Muscle of leg (tissue), 11 donors: ENCODE data around the gene INHBB. TPM values are rescaled to one million over a fixed set of nuclear protein-coding genes. Genes with fewer than 3 reads are reported as not detected.

Source experiments
- DNase-seq: peaks from one replicate; pipeline ENCODE4 v3.0.0; 2013
- H3K27ac ChIP-seq: one replicate; pipeline ENCODE4 v1.5.1; 2013; ENCODE audit warnings: mild to moderate bottlenecking, low read length, control low read depth
- H3K27me3 ChIP-seq: one replicate; pipeline ENCODE4 v1.6.1; 2013; ENCODE audit warnings: low read length; ENCODE audit not compliant: control insufficient read depth, insufficient read depth
- H3K36me3 ChIP-seq: one replicate; pipeline ENCODE4 v1.6.1; 2013; ENCODE audit warnings: low read length; ENCODE audit not compliant: control insufficient read depth, insufficient read depth
- H3K4me1 ChIP-seq: one replicate; pipeline ENCODE4 v1.6.1; 2013; ENCODE audit warnings: low read length; ENCODE audit not compliant: control insufficient read depth, insufficient read depth
- H3K4me3 ChIP-seq: one replicate; pipeline ENCODE4 v1.5.1; 2013; ENCODE audit warnings: low read length, control low read depth
- H3K9me3 ChIP-seq: replicated peaks from 2 replicates; pipeline ENCODE4 v1.6.1; 2013; ENCODE audit warnings: low read depth, low read length; ENCODE audit not compliant: control insufficient read depth
- WGBS: methylation state at CpG from one replicate; pipeline ENCODE4 v1.1.5; 2013; ENCODE audit warnings: missing lambda C conversion rate; ENCODE audit not compliant: insufficient coverage; 5-methylcytosine and 5-hydroxymethylcytosine counted together
- polyA plus RNA-seq, 8 donors: library from polyadenylated mRNA; unstranded; fragments of 120-200 nt; gene quantifications; one replicate each; pipeline versions ENCODE4 v1.2.1 to v1.2.3, GENCODE V29; 2013; ENCODE audit warnings: inconsistent platforms in 1 of 8, low replicate concordance in 1 of 8; ENCODE audit not compliant: insufficient read length in 8 of 8, insufficient read depth in 1 of 8
- total RNA-seq: library from RNA; stranded (reverse); fragments of 120-200 nt; gene quantifications from one replicate; pipeline ENCODE4 v1.2.4, GENCODE V29; 2013

INHBB gene
- total and polyA plus RNA-seq, 9 donors, result 0.24 to 1.2 (median 0.44) TPM

DNA sequence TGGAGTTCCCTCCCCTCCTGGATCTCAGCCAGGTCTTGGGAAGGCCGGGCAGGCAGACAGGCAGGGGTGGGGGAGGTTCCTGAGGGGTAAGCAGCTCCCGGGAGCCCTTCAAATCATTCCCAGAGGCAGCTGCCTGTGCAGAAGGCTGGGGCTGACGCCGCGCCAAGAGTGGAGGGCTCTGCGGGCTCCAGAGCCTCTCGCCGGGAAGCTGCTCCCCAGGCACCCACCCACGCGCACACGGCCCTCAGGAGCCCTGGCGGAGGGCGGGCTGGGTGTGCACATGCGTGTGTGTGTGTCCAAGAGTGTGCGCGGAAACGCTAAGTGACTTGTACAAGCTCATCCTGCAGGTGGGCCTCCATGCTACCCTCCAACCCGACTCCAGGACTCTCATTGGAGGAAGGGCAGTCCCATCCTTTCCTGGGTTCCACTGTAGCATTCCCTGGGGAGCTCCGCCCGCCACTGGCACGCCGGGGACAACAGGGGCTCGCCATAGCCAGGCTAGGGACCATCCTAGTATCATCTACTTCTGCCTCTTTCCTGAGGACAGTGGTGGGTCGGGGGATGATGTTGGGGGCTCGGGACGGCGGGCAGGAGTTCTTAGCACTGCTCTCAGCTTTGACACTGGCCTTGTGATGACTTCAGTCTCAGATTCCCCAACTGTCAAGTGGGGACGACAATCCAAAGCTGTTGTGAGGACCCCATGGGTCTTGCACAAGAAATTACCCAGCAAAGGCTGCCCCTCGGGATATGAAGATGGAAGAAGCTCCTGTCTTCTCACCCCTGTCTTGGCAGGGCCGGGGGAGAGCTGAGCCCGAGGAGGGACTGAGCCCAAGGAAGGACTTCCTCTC, 50.3 kb downstream of the INHBB start:
- no peaks in the 10 kb centered on the region for H3K36me3 ChIP-seq
- H3K9me3 ChIP-seq, result peaks cover 2% of the 10 kb centered on the region
- no peak overlapping the region for H3K27ac ChIP-seq
- H3K27me3 ChIP-seq, result peaks cover 19% of the 10 kb centered on the region
- WGBS, result 48% methylated on average over 24 of the region's 31 CpGs
- peaks cover 7% of the 10 kb centered on the region for H3K4me1 ChIP-seq
- peak; percentile 30 for DNase-seq
- H3K4me3 ChIP-seq, result no peak overlapping the region

DNA sequence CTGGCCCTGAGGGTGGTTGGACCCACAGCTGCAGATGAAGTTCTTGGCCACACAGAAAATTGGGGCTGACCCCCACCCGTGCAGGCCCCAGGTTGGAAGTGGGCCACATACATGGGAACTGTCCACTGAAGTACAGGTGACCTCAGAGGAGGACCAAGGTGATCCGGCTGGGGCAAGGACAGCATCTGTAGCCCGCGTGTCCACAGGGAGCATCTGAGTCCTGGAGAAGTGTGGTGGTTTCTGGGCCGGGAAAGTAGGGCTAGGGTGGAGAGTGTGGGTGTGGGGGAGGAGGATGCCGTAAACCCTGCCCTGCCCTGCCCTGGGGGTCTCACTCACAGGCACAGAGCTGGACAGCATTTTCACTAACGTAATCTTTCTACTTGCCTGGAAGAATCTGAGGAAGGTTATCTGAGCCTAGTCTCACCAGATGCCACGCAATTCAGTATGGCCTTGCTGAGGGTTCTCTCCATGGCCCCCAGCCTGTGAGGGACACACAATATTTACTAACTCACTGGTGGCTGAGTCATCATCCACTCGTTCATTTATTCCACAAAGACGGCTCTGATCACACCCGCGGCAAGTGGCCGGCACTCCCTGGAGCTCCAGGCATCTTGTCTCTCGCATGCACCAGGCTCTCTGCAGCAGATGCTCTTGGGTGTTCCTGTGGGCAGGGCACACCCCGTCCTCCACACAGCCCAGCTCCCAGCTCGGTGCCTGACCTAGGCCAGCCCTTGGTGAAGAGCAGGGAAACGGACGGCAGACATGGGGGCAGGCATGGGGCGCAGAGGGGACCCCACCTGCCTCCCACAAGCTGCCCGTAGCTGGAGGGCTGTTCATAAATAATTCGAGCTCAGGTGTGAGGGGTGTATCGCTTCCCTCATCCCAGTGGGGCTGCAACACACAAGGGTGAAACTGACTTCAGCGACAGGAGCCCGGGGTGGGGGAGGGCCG, 51.2 kb downstream of the INHBB start:
- no peak for DNase-seq
- peaks cover 24% of the 10 kb centered on the region for H3K27me3 ChIP-seq
- H3K36me3 ChIP-seq, result no peaks in the 10 kb centered on the region
- H3K27ac ChIP-seq, result no peak overlapping the region
- no peak overlapping the region for H3K4me3 ChIP-seq
- peaks cover 2% of the 10 kb centered on the region for H3K9me3 ChIP-seq
- WGBS, result 70% methylated on average over 16 of the region's 25 CpGs
- peaks cover 7% of the 10 kb centered on the region for H3K4me1 ChIP-seq

DNA sequence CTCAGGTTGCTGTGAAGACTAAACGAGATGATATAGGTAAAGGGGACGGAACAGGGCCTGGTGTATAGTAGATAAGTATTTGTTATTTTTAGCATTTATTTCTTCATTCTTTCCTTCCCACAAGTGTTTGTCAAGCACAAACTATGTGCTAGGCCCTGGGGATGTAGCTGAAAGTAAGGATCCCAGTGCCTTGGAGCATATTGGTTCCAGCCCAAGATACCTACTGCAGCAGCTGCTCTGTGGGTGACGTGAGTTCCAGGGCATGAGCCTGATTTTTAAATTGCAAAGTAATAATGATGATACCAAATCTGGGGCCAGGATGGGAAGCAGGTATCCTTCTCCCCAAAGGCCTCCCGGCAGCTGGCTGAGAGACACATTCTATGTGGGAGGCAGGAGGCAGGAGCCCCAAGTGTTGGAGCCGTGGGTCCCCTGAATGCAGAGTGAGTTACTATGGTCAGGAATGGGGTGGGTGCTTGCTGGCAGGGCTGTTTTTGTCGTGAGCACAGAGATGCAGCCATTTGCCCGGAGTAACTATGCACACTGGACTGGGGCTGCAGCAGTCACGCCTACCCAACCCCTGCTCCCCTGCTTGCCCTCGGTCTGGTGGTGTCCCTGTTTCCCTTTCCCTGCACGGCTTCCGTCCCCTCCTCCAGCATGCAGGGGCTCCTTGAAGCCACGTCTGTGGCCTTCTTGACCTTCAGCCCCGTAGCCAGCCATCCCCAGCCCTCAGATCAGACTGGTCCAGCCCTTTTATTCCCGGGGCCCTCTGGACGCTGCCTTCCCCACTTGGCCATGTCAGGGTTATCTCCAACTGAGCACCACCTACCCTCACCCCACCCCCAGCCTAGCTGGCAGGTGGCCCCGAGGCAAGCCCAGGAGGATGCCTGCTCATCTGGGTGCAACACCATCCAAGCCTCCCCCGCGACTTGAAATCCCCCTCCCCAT, 52.4 kb downstream of the INHBB start:
- Histone ChIP-seq H3K4me1 (peaks cover 7% of the 10 kb centered on the region), H3K27ac (no peak overlapping the region), H3K36me3 (no peaks in the 10 kb centered on the region), H3K9me3 (no peaks in the 10 kb centered on the region), H3K27me3 (peaks cover 27% of the 10 kb centered on the region), H3K4me3 (no peak overlapping the region)
- WGBS, result 53% methylated on average over 12 of the region's 18 CpGs
- no peak for DNase-seq

DNA sequence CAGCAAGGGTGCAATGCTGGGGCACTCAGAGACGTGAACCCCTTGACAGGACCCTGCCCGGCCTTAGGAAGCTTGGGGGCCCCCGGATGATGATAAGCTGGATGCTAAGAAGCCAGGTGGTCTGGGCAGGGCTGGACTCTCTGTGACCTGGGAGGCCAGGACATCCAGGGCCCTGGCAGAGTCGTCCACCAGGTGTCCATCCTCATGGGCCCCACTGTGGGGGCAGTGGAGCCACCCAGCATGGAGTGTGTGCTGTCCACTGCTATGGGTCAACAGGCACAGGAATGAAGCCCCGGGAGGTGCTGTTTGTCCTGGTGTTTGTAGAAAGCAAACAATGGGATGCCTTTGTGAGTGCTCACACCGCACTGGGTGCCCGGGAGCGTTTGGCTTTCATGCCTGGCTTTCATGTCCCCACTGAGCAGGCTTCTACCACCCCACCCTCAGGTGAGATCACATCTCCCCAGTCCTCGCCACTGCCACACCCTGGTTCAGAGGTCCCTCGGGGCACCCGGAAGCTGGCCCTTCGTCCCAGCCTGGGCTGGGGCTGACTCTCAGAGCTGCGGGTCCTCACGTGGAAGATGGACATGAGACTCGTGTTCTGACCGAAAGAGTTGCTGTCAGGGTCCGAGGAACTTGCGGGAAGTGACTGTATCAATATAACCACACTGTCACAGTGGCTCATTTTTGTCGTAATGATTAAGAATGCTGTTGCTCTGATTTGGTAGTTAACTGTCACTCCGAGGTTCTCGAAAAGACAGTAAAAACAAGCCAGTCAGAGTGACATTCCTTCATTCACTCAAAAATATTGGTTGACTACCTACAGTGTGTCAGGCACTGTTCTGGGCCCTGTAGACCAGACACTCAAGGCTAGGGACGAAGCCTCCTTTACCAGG, 53.3 kb downstream of the INHBB start:
- no peak for DNase-seq
- peaks cover 7% of the 10 kb centered on the region for H3K4me1 ChIP-seq
- WGBS, result 79% methylated on average over 15 of the region's 22 CpGs
- H3K27me3 ChIP-seq, result peaks cover 28% of the 10 kb centered on the region
- no peak overlapping the region for H3K27ac ChIP-seq
- H3K9me3 ChIP-seq, result no peaks in the 10 kb centered on the region
- H3K36me3 ChIP-seq, result no peaks in the 10 kb centered on the region
- H3K4me3 ChIP-seq, result no peak overlapping the region

DNA sequence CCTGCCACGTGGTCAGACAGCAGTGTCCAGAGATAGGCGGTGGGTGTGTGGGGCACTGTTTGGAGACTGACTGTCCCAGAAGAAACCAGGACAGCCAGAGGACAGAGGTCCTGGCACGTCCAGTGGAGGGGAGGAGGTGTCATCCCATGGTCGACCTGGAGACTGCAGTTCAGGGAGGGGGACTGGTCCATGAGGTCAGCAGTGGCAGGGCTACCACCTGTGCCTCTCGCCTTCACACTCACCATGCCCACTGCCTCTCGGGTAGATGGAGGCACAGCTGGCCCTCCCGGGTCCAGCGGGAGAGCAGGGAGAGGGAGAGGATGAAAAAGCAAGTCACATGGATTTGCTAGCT, 53.9 kb downstream of the INHBB start:
- Histone ChIP-seq H3K27me3 (peaks cover 30% of the 10 kb centered on the region), H3K9me3 (no peaks in the 10 kb centered on the region), H3K27ac (no peak overlapping the region), H3K4me3 (no peak overlapping the region), H3K4me1 (peaks cover 7% of the 10 kb centered on the region), H3K36me3 (no peaks in the 10 kb centered on the region)
- 73% methylated on average over 3 of the region's 8 CpGs for WGBS
- DNase-seq, result no peak

DNA sequence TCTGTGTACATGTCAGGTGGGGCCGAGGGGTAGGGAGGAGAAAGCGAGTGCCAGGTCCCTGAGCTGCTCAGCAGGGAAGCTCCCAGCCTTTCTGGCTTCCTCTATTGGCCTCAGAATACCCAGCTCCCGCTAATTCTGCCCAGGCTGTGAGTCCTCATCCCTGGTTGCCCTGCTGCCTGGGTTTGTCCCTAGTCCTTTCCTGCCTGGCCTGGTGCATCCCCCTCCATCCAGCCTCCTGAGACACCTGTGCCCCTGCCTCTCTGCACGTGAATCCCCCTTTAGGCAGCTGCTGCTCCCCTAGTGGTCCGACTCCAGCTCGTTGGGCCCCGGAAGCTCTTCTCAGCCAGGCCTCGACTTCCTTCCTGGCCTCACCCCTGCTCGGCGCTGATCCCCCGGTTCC, 54.6 kb downstream of the INHBB start:
- no peak overlapping the region for H3K27ac ChIP-seq
- no peaks in the 10 kb centered on the region for H3K36me3 ChIP-seq
- no peaks in the 10 kb centered on the region for H3K9me3 ChIP-seq
- H3K4me1 ChIP-seq, result peaks cover 6% of the 10 kb centered on the region
- H3K4me3 ChIP-seq, result no peak overlapping the region
- peaks cover 30% of the 10 kb centered on the region for H3K27me3 ChIP-seq
- WGBS, result 64% methylated on average over 10 of the region's 11 CpGs
- no peak for DNase-seq

Other genes with a start within 250 kb of the INHBB start
- gene TMEM185B, start 122.7 kb upstream of the INHBB start, total RNA-seq, result 8.9 TPM
- 10 to 100 TPM; 11.3 to 17.3 (median 15.2) TPM for gene TMEM185B, start 122.7 kb upstream of the INHBB start, polyA plus RNA-seq
- 42.4 TPM for gene RALB, start 93.3 kb upstream of the INHBB start, total RNA-seq
- 10 to 100 TPM; 48.4 to 73.0 (median 59.8) TPM for gene RALB, start 93.3 kb upstream of the INHBB start, polyA plus RNA-seq